ENCODE measurements around the gene ALOX15B.

Gene ALOX15B

DNA sequence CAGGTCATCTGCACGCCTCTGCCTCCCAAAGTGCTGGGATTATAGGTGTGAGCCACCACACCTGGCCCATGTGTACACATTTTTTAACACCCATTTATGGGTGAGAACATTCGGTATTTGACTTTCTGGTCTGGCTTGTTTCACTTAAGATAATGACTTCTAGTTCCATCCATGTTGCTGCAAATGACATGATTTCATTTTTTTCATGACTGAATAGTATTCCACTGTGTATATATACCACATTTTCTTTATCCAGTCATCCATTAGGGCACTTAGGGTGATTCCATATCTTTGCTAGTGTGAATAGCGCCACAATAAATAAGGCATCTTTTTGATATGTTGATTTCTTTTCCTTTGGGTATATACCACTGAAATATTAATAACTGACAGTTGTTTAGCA lies 43.0 kb downstream of the ALOX15B start:
- DNase-seq, result no peak

GRCh38 chr17:8082292-8082691 lies 43.4 kb downstream of the ALOX15B start:
- no peak for DNase-seq

GRCh38 chr17:8084250-8084649 lies 45.4 kb downstream of the ALOX15B start:
- DNase-seq, result no peak

DNA sequence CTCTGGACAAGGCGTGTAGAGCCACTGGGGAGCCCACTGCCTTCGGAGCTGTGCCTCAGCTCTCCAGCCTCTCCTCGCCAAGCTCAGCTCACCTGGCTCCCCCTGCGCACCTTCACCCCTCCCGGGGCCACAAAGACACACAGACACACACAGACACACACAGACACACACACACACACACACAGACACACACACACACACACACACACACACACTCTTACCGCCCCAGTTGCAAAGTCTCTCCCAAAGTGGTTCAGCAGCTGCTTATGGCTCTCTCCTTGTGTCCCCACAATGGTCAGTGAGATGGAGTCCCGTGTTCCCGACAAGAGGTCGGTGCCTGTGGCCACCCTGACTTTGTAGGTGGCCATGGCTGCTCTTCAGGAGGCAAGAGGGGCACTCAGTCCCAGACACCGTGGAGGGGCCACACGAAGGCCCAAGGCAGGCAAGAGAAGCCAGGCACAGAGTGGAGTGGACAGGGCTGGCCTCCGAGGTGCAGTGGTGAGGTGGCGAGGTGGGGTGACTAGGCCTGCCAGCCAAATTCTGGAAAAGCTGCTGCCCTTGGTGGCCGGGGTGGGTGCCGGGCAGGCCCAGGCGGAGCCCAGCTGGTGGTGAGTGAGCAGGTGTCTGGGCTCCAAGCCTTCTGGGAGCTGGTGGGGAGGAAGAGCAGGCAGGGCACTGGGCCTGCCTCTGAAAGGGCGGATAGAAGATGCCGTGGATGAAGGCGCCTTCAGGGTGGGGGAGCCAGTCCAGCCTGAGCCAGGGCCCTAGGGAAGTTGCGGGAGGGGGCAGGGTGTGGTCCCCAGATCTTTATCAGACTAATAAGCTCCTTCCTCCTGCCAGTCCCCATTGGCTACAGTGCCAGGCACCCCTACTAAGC lies 48.5 kb downstream of the ALOX15B start, which contains the start of gene ALOX12B:
Gene ALOX12B, minus strand, starts transcription at position 642 of the 877 bp plus-strand sequence. Its CDS starts 274 bp downstream, at position 368.
- no peak for DNase-seq

- DNase-seq, result no peak
These were observed 49.0 kb downstream of the ALOX15B start for GRCh38 chr17:8087952-8088230.

- no peak for DNase-seq
These were observed 50.9 kb downstream of the ALOX15B start for GRCh38 chr17:8089728-8090127.

GRCh38 chr17:8091033-8091687 lies 52.3 kb downstream of the ALOX15B start:
- DNase-seq, result no peak

DNA sequence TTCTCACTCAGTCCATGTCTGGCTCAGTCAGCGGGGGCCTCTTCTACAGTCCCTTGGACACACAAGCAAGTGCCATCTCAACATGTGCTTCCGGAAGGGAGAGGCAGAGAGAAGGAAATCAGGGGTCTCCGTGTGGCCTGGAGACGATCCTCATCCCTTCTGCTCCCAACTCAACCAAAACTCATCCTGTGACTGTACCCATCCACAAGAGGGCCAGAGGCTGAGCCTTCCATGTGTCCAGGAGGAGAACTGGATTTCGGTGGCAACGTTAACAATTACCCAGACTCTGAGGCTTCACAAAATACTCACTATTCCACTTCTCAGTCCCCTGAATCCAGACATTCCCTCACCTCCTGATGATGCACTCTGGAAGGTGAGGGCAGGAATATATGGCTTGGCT lies 56.5 kb downstream of the ALOX15B start:
- no peak for DNase-seq

DNA sequence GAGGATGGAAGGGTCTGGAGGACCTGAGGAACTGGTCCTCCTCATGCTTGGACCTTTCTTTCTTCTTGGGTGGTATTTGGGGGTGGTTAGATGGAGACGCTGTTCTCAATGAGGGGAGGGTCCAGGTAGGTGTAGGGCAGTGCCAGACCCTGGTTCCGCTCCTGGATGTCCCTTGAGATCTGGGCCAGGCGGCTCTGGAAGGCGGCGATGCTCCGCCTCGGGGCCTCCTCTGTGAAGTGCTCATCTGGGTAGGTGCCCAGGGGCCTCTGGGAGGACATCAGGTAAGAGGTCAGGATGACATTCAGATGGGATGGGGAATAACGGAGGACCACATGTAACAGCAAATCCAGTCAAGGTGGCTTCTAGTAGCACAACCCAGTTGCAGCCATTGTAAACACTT lies 57.7 kb downstream of the ALOX15B start:
- no peak for DNase-seq
